SK-N-SH (cell line): Measurements from ENCODE around the gene CNTNAP2. TPM values are rescaled to one million over a fixed set of nuclear protein-coding genes. Genes with fewer than 3 reads are reported as not detected.

Experiments
- CTCF ChIA-PET: fragments of 300-600, 350-600 bp; formaldehyde crosslinking; extraction: SDS; loops from one replicate; lab custom pipeline; 2021; lab: Yijun Ruan, JAX
- POLR2A ChIA-PET: fragments of 350-600 bp; sonication (Branson Sonifier 250); formaldehyde crosslinking; extraction: SDS; loops from one replicate; lab custom pipeline; 2020; ENCODE audit warnings: antibody characterized with exemption, inconsistent platforms; lab: Yijun Ruan, JAX
- DNase-seq: peaks from one replicate; pipeline ENCODE4 v3.0.0; 2012
- H2AFZ ChIP-seq: fragments of 200-600 bp; sonication (generic); 2 replicates; pipeline ENCODE4 v1.8.1; 2016; ENCODE audit warnings: antibody characterized with exemption, mild to moderate bottlenecking, low read depth
- H3F3A ChIP-seq: fragments of 200-600 bp; sonication (generic); replicated peaks from 2 replicates; pipeline ENCODE3; 2016; ENCODE audit warnings: antibody characterized with exemption, mild to moderate bottlenecking; ENCODE audit not compliant: insufficient read depth
- H3K27ac ChIP-seq, 2 experiments: fragments of 200-500 bp in 1 of 2; fragments of 200-600 bp in 1 of 2; sonication (Bioruptor generic) in 1 of 2; sonication (generic), shearing (Covaris generic) in 1 of 2; 2 replicates each; pipeline versions ENCODE4 v1.5.1 to v1.6.1; 2014 to 2016; ENCODE audit warnings: low read depth in 2 of 2, inconsistent platforms in 1 of 2, low read length in 1 of 2, mild to moderate bottlenecking in 1 of 2, mixed read lengths in 1 of 2
- H3K27me3 ChIP-seq: fragments of 200-600 bp; sonication (generic), shearing (Covaris generic); 2 replicates; pipeline ENCODE4 v1.6.1; 2016; ENCODE audit warnings: mixed run types; ENCODE audit not compliant: insufficient read depth
- H3K36me3 ChIP-seq, 2 experiments: fragments of 200-500 bp in 1 of 2; fragments of 200-600 bp in 1 of 2; sonication (Bioruptor generic) in 1 of 2; sonication (generic) in 1 of 2; replicated peaks in 1 of 2; 2 replicates each; pipeline versions ENCODE3 to v1.5.1; 2014 to 2016; ENCODE audit warnings: low read length in 1 of 2, mild to moderate bottlenecking in 1 of 2; ENCODE audit not compliant: insufficient read depth in 2 of 2, control insufficient read depth in 1 of 2
- H3K4me1 ChIP-seq, 2 experiments: fragments of 200-500 bp in 1 of 2; fragments of 200-600 bp in 1 of 2; sonication (Bioruptor generic) in 1 of 2; sonication (generic), shearing (Covaris generic) in 1 of 2; 2 replicates each; pipeline versions ENCODE4 v1.5.1 to v1.6.1; 2014 to 2016; ENCODE audit warnings: low read depth in 1 of 2, low read length in 1 of 2, mixed run types in 1 of 2; ENCODE audit not compliant: insufficient read depth in 2 of 2, control insufficient read depth in 1 of 2
- H3K4me2 ChIP-seq: fragments of 200-600 bp; sonication (generic), shearing (Covaris generic); 2 replicates; pipeline ENCODE4 v1.6.1; 2017; ENCODE audit warnings: mixed run types
- H3K4me3 ChIP-seq, 2 experiments: fragments of 200-500 bp in 1 of 2; fragments of 200-600 bp in 1 of 2; sonication (Bioruptor generic) in 1 of 2; sonication (generic), shearing (Covaris generic) in 1 of 2; 2 replicates each; pipeline versions ENCODE4 v1.5.1 to v1.8.1; 2014 to 2016; ENCODE audit warnings: low read depth in 2 of 2, inconsistent platforms in 1 of 2, low read length in 1 of 2, mild to moderate bottlenecking in 1 of 2, mixed read lengths in 1 of 2, moderate library complexity in 1 of 2
- H3K79me2 ChIP-seq: fragments of 200-600 bp; sonication (generic); 2 replicates; pipeline ENCODE4 v1.8.1; 2017; ENCODE audit warnings: mild to moderate bottlenecking; ENCODE audit not compliant: insufficient read depth
- H3K9ac ChIP-seq: fragments of 200-600 bp; sonication (generic); 2 replicates; pipeline ENCODE4 v1.6.1; 2017; ENCODE audit warnings: mixed run types
- H3K9me2 ChIP-seq: fragments of 200-600 bp; sonication (generic); 2 replicates; pipeline ENCODE4 v1.6.1; 2017; ENCODE audit warnings: mixed run types
- H3K9me3 ChIP-seq: fragments of 200-600 bp; sonication (generic); 2 replicates; pipeline ENCODE4 v1.6.1; 2017; ENCODE audit warnings: mixed run types, mild to moderate bottlenecking, moderate library complexity
- H4K20me1 ChIP-seq: fragments of 200-600 bp; sonication (generic); 2 replicates; pipeline ENCODE4 v1.6.1; 2017; ENCODE audit warnings: mild to moderate bottlenecking, mixed run types; ENCODE audit not compliant: insufficient read depth
- CHD2 ChIP-seq: fragments of 150-350 bp; IDR thresholded peaks from 2 replicates; pipeline ENCODE4 v1.6.1; 2018; ENCODE audit warnings: low read length; ENCODE audit not compliant: partially characterized antibody
- ELF1 ChIP-seq: IDR thresholded peaks from 2 replicates; pipeline ENCODE4 v1.4.0; 2012
- FOSL2 ChIP-seq: IDR thresholded peaks from 2 replicates; pipeline ENCODE4 v1.4.0; 2012; ENCODE audit warnings: low read depth, mild to moderate bottlenecking, moderate library complexity, borderline replicate concordance
- GATA2 ChIP-seq: sonication (generic); formaldehyde crosslinking; IDR thresholded peaks from 2 replicates; pipeline ENCODE4 v1.5.0; 2020; ENCODE audit warnings: mild to moderate bottlenecking, missing genetic modification reagents
- JUND ChIP-seq: IDR thresholded peaks from 2 replicates; pipeline ENCODE4 v1.4.0; 2012
- MEF2A ChIP-seq: IDR thresholded peaks from 2 replicates; pipeline ENCODE4 v1.4.0; 2012; ENCODE audit warnings: low read depth, borderline replicate concordance
- NRF1 ChIP-seq: IDR thresholded peaks from 2 replicates; pipeline ENCODE4 v1.6.1; 2012; ENCODE audit warnings: low read depth, mild to moderate bottlenecking, low read length
- POLR2AphosphoS5 ChIP-seq: IDR thresholded peaks from 2 replicates; pipeline ENCODE4 v1.6.1; 2012; ENCODE audit warnings: low read depth, low read length
- RCOR1 ChIP-seq: fragments of 150-350 bp; IDR thresholded peaks from 2 replicates; pipeline ENCODE4 v1.6.1; 2017; ENCODE audit warnings: antibody characterized with exemption, low read length
- REST ChIP-seq: IDR thresholded peaks from 2 replicates; pipeline ENCODE4 v1.6.1; 2012; ENCODE audit warnings: mild to moderate bottlenecking, low read depth, low read length, moderate library complexity
- RXRA ChIP-seq: IDR thresholded peaks from 2 replicates; pipeline ENCODE4 v1.4.0; 2012; ENCODE audit warnings: low read depth, mild to moderate bottlenecking, borderline replicate concordance
- SIN3A ChIP-seq: IDR thresholded peaks from 2 replicates; pipeline ENCODE4 v1.6.1; 2012; ENCODE audit warnings: low read depth, mild to moderate bottlenecking, low read length, moderate library complexity, borderline replicate concordance
- TAF1 ChIP-seq: IDR thresholded peaks from 2 replicates; pipeline ENCODE4 v1.6.1; 2012; ENCODE audit warnings: low read depth, mild to moderate bottlenecking, low read length, moderate library complexity, borderline replicate concordance
- TEAD4 ChIP-seq: IDR thresholded peaks from 2 replicates; pipeline ENCODE4 v1.4.0; 2012; ENCODE audit warnings: mild to moderate bottlenecking, borderline replicate concordance; ENCODE audit not compliant: insufficient read depth
- YY1 ChIP-seq: IDR thresholded peaks from 2 replicates; pipeline ENCODE4 v1.4.0; 2012; ENCODE audit warnings: low read depth, mild to moderate bottlenecking
- WGBS: methylation state at CpG from one replicate; pipeline ENCODE4 v1.1.6; 2017; ENCODE audit warnings: low lambda C conversion rate; 5-methylcytosine and 5-hydroxymethylcytosine counted together
- polyA plus RNA-seq, 3 experiments: library from polyadenylated mRNA; depleted of rRNA; stranded (reverse); fragments of >200 nt; gene quantifications; 2 replicates each; pipeline ENCODE4 v1.2.3, GENCODE V29; 2012
- TF ChIP-seq, protein P1 (sequence below): IDR thresholded peaks from 2 replicates; pipeline ENCODE4 v1.4.0; 2012; ENCODE audit warnings: low read depth, borderline replicate concordance
- TF ChIP-seq, protein P2 (sequence below): fragments of 150-350 bp; IDR thresholded peaks from 2 replicates; pipeline ENCODE4 v1.6.1; 2016; ENCODE audit warnings: mild to moderate bottlenecking, low read depth, low read length

The CNTNAP2 gene
- polyA plus RNA-seq, 1 of the 3 experiments (the other 2 are of a cell fraction) = 3.4 TPM

DNA sequence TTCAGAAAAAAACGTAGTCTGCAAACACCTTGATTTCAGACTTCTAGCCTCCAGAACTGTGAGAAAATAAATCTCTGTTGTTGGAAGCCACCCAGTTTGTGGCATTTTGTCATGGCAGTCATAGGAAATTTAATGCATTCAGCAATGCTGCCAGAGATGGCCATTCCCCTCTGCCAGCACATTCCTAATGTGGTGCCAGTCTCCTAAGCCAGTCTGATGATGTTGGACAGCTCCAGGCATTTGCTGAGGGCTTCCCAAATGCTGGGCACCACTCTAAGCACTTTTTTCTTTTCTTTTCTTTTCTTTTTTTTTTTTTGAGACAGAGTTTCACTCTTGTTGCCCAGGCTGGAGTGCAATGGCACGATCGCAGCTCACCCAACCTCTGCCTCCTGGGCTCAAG is 1807.2 kb downstream of the CNTNAP2 start:
- no peaks in the 10 kb centered on the region for H3K27me3 ChIP-seq
- TF ChIP-seq, protein P1, sequence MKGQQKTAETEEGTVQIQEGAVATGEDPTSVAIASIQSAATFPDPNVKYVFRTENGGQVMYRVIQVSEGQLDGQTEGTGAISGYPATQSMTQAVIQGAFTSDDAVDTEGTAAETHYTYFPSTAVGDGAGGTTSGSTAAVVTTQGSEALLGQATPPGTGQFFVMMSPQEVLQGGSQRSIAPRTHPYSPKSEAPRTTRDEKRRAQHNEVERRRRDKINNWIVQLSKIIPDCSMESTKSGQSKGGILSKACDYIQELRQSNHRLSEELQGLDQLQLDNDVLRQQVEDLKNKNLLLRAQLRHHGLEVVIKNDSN = no peak
- peak; percentile 69; the same call in 1 of the 2 replicates for TF ChIP-seq REST
- no peaks in the 10 kb centered on the region for H3K79me2 ChIP-seq
- DNase-seq = no peak
- 76% methylated on average over 3 of the region's 3 CpGs for WGBS
- no peak overlapping the region for H3K4me3 ChIP-seq
- H2AFZ ChIP-seq = no peak overlapping the region
- no peaks in the 10 kb centered on the region for H3K4me1 ChIP-seq
- H4K20me1 ChIP-seq = no peaks in the 10 kb centered on the region
- no peaks in the 10 kb centered on the region for H3K36me3 ChIP-seq
- no peaks in the 10 kb centered on the region for H3F3A ChIP-seq
- no peak overlapping the region for H3K4me2 ChIP-seq
- no peaks in the 10 kb centered on the region for H3K9me2 ChIP-seq
- ChIA-PET CTCF (no interaction called here), POLR2A (no interaction called here)
- no peak overlapping the region for H3K9ac ChIP-seq
- no peak overlapping the region for H3K27ac ChIP-seq
- H3K9me3 ChIP-seq = no peaks in the 10 kb centered on the region

DNA sequence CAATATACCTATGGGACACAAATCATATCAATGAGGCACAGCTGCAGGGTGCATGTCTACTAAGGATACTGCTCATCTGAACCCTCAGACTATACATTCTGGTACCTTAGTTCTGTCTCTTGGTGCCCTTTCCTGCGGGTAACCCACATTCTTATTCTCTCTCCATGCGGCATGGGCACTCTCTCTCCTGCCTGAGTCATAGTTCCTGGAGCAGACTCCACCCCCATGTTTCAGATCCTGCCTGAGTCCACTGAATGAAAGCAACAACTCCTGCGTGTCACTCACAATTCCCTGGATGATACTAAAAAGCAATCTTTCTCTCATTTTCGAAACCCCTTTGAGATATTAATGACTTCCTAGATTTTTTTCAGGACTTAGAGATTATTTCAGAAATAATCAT is 1820.8 kb downstream of the CNTNAP2 start:
- TF ChIP-seq FOSL2 = 0 out of 2 replicates have a peak, but pooled peaks have one; percentile 6
- TF ChIP-seq JUND = 0 out of 2 replicates have a peak, but pooled peaks have one; percentile 12
- no peak for TF ChIP-seq SIN3A
- no peaks in the 10 kb centered on the region for H3K36me3 ChIP-seq
- no peaks in the 10 kb centered on the region for H3K9me2 ChIP-seq
- no peak overlapping the region for H3K4me3 ChIP-seq
- H3K4me2 ChIP-seq = no peak overlapping the region
- no peak for DNase-seq
- no peaks in the 10 kb centered on the region for H3K9me3 ChIP-seq
- H3K27me3 ChIP-seq = no peaks in the 10 kb centered on the region
- POLR2A ChIA-PET = no interaction called here
- H3K79me2 ChIP-seq = no peaks in the 10 kb centered on the region
- 0 out of 2 replicates have a peak overlapping the region, but pooled peaks have one; percentile 1 for H2AFZ ChIP-seq
- no peaks in the 10 kb centered on the region for H4K20me1 ChIP-seq
- H3F3A ChIP-seq = no peaks in the 10 kb centered on the region
- WGBS = 60% methylated on average over 4 of the region's 4 CpGs
- no peak overlapping the region for H3K27ac ChIP-seq
- H3K9ac ChIP-seq = no peak overlapping the region
- CTCF ChIA-PET = no interaction called here
- no peaks in the 10 kb centered on the region for H3K4me1 ChIP-seq

- WGBS = 60% methylated on average over 3 of the region's 3 CpGs
- Histone ChIP-seq H3K27ac (no peak overlapping the region), H3K79me2 (no peaks in the 10 kb centered on the region), H3K27me3 (no peaks in the 10 kb centered on the region), H2AFZ (no peak overlapping the region), H3K4me2 (no peak overlapping the region), H3K4me3 (no peak overlapping the region), H3F3A (no peaks in the 10 kb centered on the region), H4K20me1 (no peaks in the 10 kb centered on the region), H3K4me1 (no peaks in the 10 kb centered on the region), H3K36me3 (no peaks in the 10 kb centered on the region), H3K9me2 (0 out of 2 replicates have a peak, but pooled peaks cover 3% of the 10 kb centered on the region), H3K9me3 (peaks cover 3% of the 10 kb centered on the region; the same call in 1 of the 2 replicates), H3K9ac (no peak overlapping the region)
- POLR2A ChIA-PET = no interaction called here
- TF ChIP-seq TAF1 (no peak), CHD2 (no peak), NRF1 (no peak), RCOR1 (no peak), MEF2A (no peak), RXRA (no peak), YY1 (no peak), GATA2 (CRISPR knock-in tag) (no peak), TEAD4 (no peak), POLR2AphosphoS5 (no peak), JUND (no peak), ELF1 (no peak)
- TF ChIP-seq, protein P1 = no peak
- TF ChIP-seq, protein P2, sequence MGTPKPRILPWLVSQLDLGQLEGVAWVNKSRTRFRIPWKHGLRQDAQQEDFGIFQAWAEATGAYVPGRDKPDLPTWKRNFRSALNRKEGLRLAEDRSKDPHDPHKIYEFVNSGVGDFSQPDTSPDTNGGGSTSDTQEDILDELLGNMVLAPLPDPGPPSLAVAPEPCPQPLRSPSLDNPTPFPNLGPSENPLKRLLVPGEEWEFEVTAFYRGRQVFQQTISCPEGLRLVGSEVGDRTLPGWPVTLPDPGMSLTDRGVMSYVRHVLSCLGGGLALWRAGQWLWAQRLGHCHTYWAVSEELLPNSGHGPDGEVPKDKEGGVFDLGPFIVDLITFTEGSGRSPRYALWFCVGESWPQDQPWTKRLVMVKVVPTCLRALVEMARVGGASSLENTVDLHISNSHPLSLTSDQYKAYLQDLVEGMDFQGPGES = no peak
- DNase-seq = no peak
- CTCF ChIA-PET = no interaction called here
Observed at GRCh38 chr7:147941381-147941780, 1824.8 kb downstream of the CNTNAP2 start.
